ENCODE data around the gene UBR1.

GRCh38 chr15:42954291-42954690 lies 151.5 kb downstream of the UBR1 start:
- no peak for TF ChIP-seq CTCF (IDR thresholded peaks at IDR 0.05)
- TF ChIP-seq POLR2A (IDR thresholded peaks at IDR 0.05) = no peak
- no peak for TF ChIP-seq EP300 (IDR thresholded peaks at IDR 0.05)

All from tibial nerve (tissue), 4 donors.